ENCODE data around the gene PCNT. TPM values are rescaled to one million over a fixed set of nuclear protein-coding genes. Genes with fewer than 3 reads are reported as not detected.
A peak's percentile ranks its signal among the peaks of the same experiment; 100 is the strongest.

Gene PCNT
- total RNA-seq, 1 donor, result 19.2 TPM

- no peak for DNase-seq (ENCODE audit: insufficient read length, low spot score, missing footprints)
- Histone ChIP-seq H3K4me3 (ENCODE audit: insufficient read depth, low read length) (no peak overlapping the region), H3K36me3 (ENCODE audit: insufficient read depth, low read length) (peaks cover 3% of the 10 kb centered on the region), H3K9me3 (ENCODE audit: low read depth, low read length) (no peaks in the 10 kb centered on the region), H3K4me2 (ENCODE audit: insufficient read depth, low read length) (no peak overlapping the region), H3K27me3 (ENCODE audit: insufficient read depth, low read length) (no peaks in the 10 kb centered on the region), H3K27ac (ENCODE audit: low read depth, low read length) (no peak overlapping the region), H2AFZ (ENCODE audit: low read length) (no peak overlapping the region), H3K79me2 (ENCODE audit: insufficient read depth, low read length) (no peaks in the 10 kb centered on the region), H4K20me1 (ENCODE audit: insufficient read depth, low read length) (no peaks in the 10 kb centered on the region), H3K4me1 (ENCODE audit: insufficient read depth, low read length) (no peaks in the 10 kb centered on the region)
- no peak for TF ChIP-seq CTCF (IDR thresholded peaks at IDR 0.05; ENCODE audit: extremely low read depth, low read depth, low read length)
These were observed 11.0 kb upstream of the PCNT start for GRCh38 chr21:46312949-46313348.

GRCh38 chr21:46314441-46315020, 9.4 kb upstream of the PCNT start:
- TF ChIP-seq CTCF (IDR thresholded peaks at IDR 0.05; ENCODE audit: extremely low read depth, low read depth, low read length), result no peak

GRCh38 chr21:46316708-46317324, 7.1 kb upstream of the PCNT start:
- no peak overlapping the region for H3K27ac ChIP-seq (ENCODE audit: low read depth, low read length)
- H3K4me1 ChIP-seq (ENCODE audit: insufficient read depth, low read length), result peaks cover 7% of the 10 kb centered on the region
- TF ChIP-seq CTCF (IDR thresholded peaks at IDR 0.05; ENCODE audit: extremely low read depth, low read depth, low read length), result no peak
- peak; percentile 79 for DNase-seq (ENCODE audit: insufficient read length, low spot score, missing footprints)
- H3K9me3 ChIP-seq (ENCODE audit: low read depth, low read length), result no peaks in the 10 kb centered on the region
- H4K20me1 ChIP-seq (ENCODE audit: insufficient read depth, low read length), result no peaks in the 10 kb centered on the region
- no peaks in the 10 kb centered on the region for H3K27me3 ChIP-seq (ENCODE audit: insufficient read depth, low read length)
- H3K79me2 ChIP-seq (ENCODE audit: insufficient read depth, low read length), result peaks cover 16% of the 10 kb centered on the region
- H2AFZ ChIP-seq (ENCODE audit: low read length), result no peak overlapping the region
- no peak overlapping the region for H3K4me3 ChIP-seq (ENCODE audit: insufficient read depth, low read length)
- H3K4me2 ChIP-seq (ENCODE audit: insufficient read depth, low read length), result no peak overlapping the region
- no peaks in the 10 kb centered on the region for H3K36me3 ChIP-seq (ENCODE audit: insufficient read depth, low read length)

More at GRCh38 chr21:46314441-46315020, 9.4 kb upstream of the PCNT start:
- Histone ChIP-seq H3K79me2 (ENCODE audit: insufficient read depth, low read length) (peaks cover 2% of the 10 kb centered on the region), H4K20me1 (ENCODE audit: insufficient read depth, low read length) (no peaks in the 10 kb centered on the region), H2AFZ (ENCODE audit: low read length) (no peak overlapping the region), H3K4me2 (ENCODE audit: insufficient read depth, low read length) (no peak overlapping the region), H3K27me3 (ENCODE audit: insufficient read depth, low read length) (no peaks in the 10 kb centered on the region), H3K4me3 (ENCODE audit: insufficient read depth, low read length) (no peak overlapping the region), H3K4me1 (ENCODE audit: insufficient read depth, low read length) (no peaks in the 10 kb centered on the region), H3K36me3 (ENCODE audit: insufficient read depth, low read length) (no peaks in the 10 kb centered on the region), H3K27ac (ENCODE audit: low read depth, low read length) (no peak overlapping the region), H3K9me3 (ENCODE audit: low read depth, low read length) (no peaks in the 10 kb centered on the region)
- DNase-seq (ENCODE audit: insufficient read length, low spot score, missing footprints), result peak; percentile 69

GRCh38 chr21:46317710-46318463, 6.1 kb upstream of the PCNT start:
- H3K79me2 ChIP-seq (ENCODE audit: insufficient read depth, low read length), result peaks cover 27% of the 10 kb centered on the region
- no peak for TF ChIP-seq CTCF (IDR thresholded peaks at IDR 0.05; ENCODE audit: extremely low read depth, low read depth, low read length)
- peaks cover 3% of the 10 kb centered on the region for H4K20me1 ChIP-seq (ENCODE audit: insufficient read depth, low read length)
- no peak overlapping the region for H3K4me3 ChIP-seq (ENCODE audit: insufficient read depth, low read length)
- H3K36me3 ChIP-seq (ENCODE audit: insufficient read depth, low read length), result no peaks in the 10 kb centered on the region
- DNase-seq (ENCODE audit: insufficient read length, low spot score, missing footprints), result peak; percentile 57
- peaks cover 15% of the 10 kb centered on the region for H3K4me1 ChIP-seq (ENCODE audit: insufficient read depth, low read length)
- no peak overlapping the region for H2AFZ ChIP-seq (ENCODE audit: low read length)
- H3K9me3 ChIP-seq (ENCODE audit: low read depth, low read length), result no peaks in the 10 kb centered on the region
- no peaks in the 10 kb centered on the region for H3K27me3 ChIP-seq (ENCODE audit: insufficient read depth, low read length)
- no peak overlapping the region for H3K4me2 ChIP-seq (ENCODE audit: insufficient read depth, low read length)
- H3K27ac ChIP-seq (ENCODE audit: low read depth, low read length), result no peak overlapping the region
